Measurements from ENCODE around the gene ASTN2.

ASTN2 gene

GRCh38 chr9:117076571-117077290, 338.1 kb downstream of the ASTN2 start:
- Histone ChIP-seq H2BK5ac (ENCODE audit: low read length) (no peak overlapping the region), H3K4me3 (ENCODE audit: low read length in 2 of 2) (no peak overlapping the region), H2AK5ac (ENCODE audit: low read depth, low read length) (no peak overlapping the region), H2BK15ac (ENCODE audit: low read length) (no peak overlapping the region), H2BK12ac (ENCODE audit: low read length) (no peak overlapping the region), H3K9me3 (replicated peaks in 1 of 2; ENCODE audit: control insufficient read depth in 2 of 2, insufficient read depth in 1 of 2, low read depth in 1 of 2, low read length in 2 of 2) (no peaks in the 10 kb centered on the region), H3K9ac (ENCODE audit: low read depth, low read length, poor library complexity) (no peak overlapping the region), H3K18ac (ENCODE audit: low read length) (no peak overlapping the region), H3K79me1 (ENCODE audit: low read depth, low read length) (no peaks in the 10 kb centered on the region), H3K4ac (ENCODE audit: low read length) (no peak overlapping the region), H3K27me3 (ENCODE audit: control insufficient read depth in 3 of 3, insufficient read depth in 3 of 3, low read depth in 1 of 3, low read length in 3 of 3) (no peaks in the 10 kb centered on the region), H4K8ac (ENCODE audit: low read depth, low read length) (no peak overlapping the region), H2AFZ (ENCODE audit: low read length) (no peak overlapping the region), H3K14ac (ENCODE audit: low read length) (no peak overlapping the region), H3K23ac (ENCODE audit: low read depth, low read length, poor library complexity) (no peak overlapping the region), H3K4me2 (ENCODE audit: insufficient read depth, low read length, poor library complexity, severe bottlenecking) (no peak overlapping the region), H3K4me1 (ENCODE audit: control insufficient read depth in 2 of 2, insufficient read depth in 1 of 2, low read depth in 1 of 2, low read length in 2 of 2) (peaks cover 0 to 3% of the 10 kb centered on the region in 2 donors), H3K36me3 (replicated peaks in 1 of 2; ENCODE audit: control insufficient read depth in 2 of 2, insufficient read depth in 2 of 2, low read length in 2 of 2) (no peaks in the 10 kb centered on the region), H4K91ac (ENCODE audit: low read depth, low read length, poor library complexity) (no peak overlapping the region), H2BK120ac (ENCODE audit: low read depth, low read length) (no peak overlapping the region), H3K27ac (replicated peaks; ENCODE audit: low read length) (no peak overlapping the region)
- no peak for DNase-seq (ENCODE audit: low spot score)
- no CpG with 5 or more reads among the region's 8 CpGs for WGBS, 2 donors (ENCODE audit: extremely low coverage in 2 of 2, insufficient read length in 2 of 2, insufficient replicate concordance in 1 of 2)

DNA sequence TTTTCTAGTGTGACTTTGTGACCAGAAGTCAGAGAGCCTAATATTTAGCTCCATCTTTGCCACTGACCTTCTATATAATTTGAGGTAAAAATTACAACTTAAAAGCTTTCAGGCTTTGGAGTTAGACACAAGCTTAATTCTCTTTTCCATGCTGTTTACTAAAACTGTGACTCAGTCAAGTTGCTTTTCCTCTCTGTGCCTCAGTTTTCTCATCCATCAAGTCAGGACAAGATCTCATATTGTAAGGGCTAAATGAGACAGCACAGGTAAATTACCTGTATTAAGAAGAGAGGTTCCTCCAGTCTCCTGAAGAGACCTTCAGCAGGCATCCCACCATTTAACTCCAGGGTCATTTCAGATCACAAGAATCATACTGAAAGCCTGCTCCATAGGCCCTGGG, 339.2 kb downstream of the ASTN2 start:
- Histone ChIP-seq H3K14ac (ENCODE audit: low read length) (no peak overlapping the region), H2BK5ac (ENCODE audit: low read length) (no peak overlapping the region), H3K9ac (ENCODE audit: low read depth, low read length, poor library complexity) (no peak overlapping the region), H3K4me3 (ENCODE audit: low read length in 2 of 2) (no peak overlapping the region), H2AFZ (ENCODE audit: low read length) (no peak overlapping the region), H3K27ac (replicated peaks; ENCODE audit: low read length) (no peak overlapping the region), H3K36me3 (replicated peaks in 1 of 2; ENCODE audit: control insufficient read depth in 2 of 2, insufficient read depth in 2 of 2, low read length in 2 of 2) (no peaks in the 10 kb centered on the region), H3K79me1 (ENCODE audit: low read depth, low read length) (no peaks in the 10 kb centered on the region), H2AK5ac (ENCODE audit: low read depth, low read length) (no peak overlapping the region), H4K91ac (ENCODE audit: low read depth, low read length, poor library complexity) (no peak overlapping the region), H3K4me2 (ENCODE audit: insufficient read depth, low read length, poor library complexity, severe bottlenecking) (no peak overlapping the region), H2BK15ac (ENCODE audit: low read length) (no peak overlapping the region), H3K18ac (ENCODE audit: low read length) (no peak overlapping the region), H2BK12ac (ENCODE audit: low read length) (no peak overlapping the region), H3K27me3 (ENCODE audit: control insufficient read depth in 3 of 3, insufficient read depth in 3 of 3, low read depth in 1 of 3, low read length in 3 of 3) (no peaks in the 10 kb centered on the region), H4K8ac (ENCODE audit: low read depth, low read length) (no peak overlapping the region), H3K4ac (ENCODE audit: low read length) (no peak overlapping the region), H3K23ac (ENCODE audit: low read depth, low read length, poor library complexity) (no peak overlapping the region), H2BK120ac (ENCODE audit: low read depth, low read length) (no peak overlapping the region), H3K4me1 (ENCODE audit: control insufficient read depth in 2 of 2, insufficient read depth in 1 of 2, low read depth in 1 of 2, low read length in 2 of 2) (peaks cover 0 to 3% of the 10 kb centered on the region in 2 donors), H3K9me3 (replicated peaks in 1 of 2; ENCODE audit: control insufficient read depth in 2 of 2, insufficient read depth in 1 of 2, low read depth in 1 of 2, low read length in 2 of 2) (no peaks in the 10 kb centered on the region)
- DNase-seq (ENCODE audit: low spot score), result no peak

- no peak overlapping the region for H2AFZ ChIP-seq (ENCODE audit: low read length)
- H3K4me1 ChIP-seq (ENCODE audit: control insufficient read depth in 2 of 2, insufficient read depth in 1 of 2, low read depth in 1 of 2, low read length in 2 of 2), result peaks cover 0 to 3% of the 10 kb centered on the region in 2 donors
- no peaks in the 10 kb centered on the region for H3K9me3 ChIP-seq (replicated peaks in 1 of 2; ENCODE audit: control insufficient read depth in 2 of 2, insufficient read depth in 1 of 2, low read depth in 1 of 2, low read length in 2 of 2)
- no peaks in the 10 kb centered on the region for H3K79me1 ChIP-seq (ENCODE audit: low read depth, low read length)
- no peak overlapping the region for H4K91ac ChIP-seq (ENCODE audit: low read depth, low read length, poor library complexity)
- H2BK12ac ChIP-seq (ENCODE audit: low read length), result no peak overlapping the region
- no peak overlapping the region for H3K4ac ChIP-seq (ENCODE audit: low read length)
- H3K18ac ChIP-seq (ENCODE audit: low read length), result no peak overlapping the region
- no peak overlapping the region for H2BK120ac ChIP-seq (ENCODE audit: low read depth, low read length)
- H3K36me3 ChIP-seq (replicated peaks in 1 of 2; ENCODE audit: control insufficient read depth in 2 of 2, insufficient read depth in 2 of 2, low read length in 2 of 2), result no peaks in the 10 kb centered on the region
- no peak overlapping the region for H3K4me3 ChIP-seq (ENCODE audit: low read length in 2 of 2)
- no peak overlapping the region for H2BK5ac ChIP-seq (ENCODE audit: low read length)
- no peak overlapping the region for H3K9ac ChIP-seq (ENCODE audit: low read depth, low read length, poor library complexity)
- WGBS, 2 donors (ENCODE audit: extremely low coverage in 2 of 2, insufficient read length in 2 of 2, insufficient replicate concordance in 1 of 2), result no CpG with 5 or more reads among the region's 7 CpGs
- H2BK15ac ChIP-seq (ENCODE audit: low read length), result no peak overlapping the region
- H4K8ac ChIP-seq (ENCODE audit: low read depth, low read length), result no peak overlapping the region
- H3K23ac ChIP-seq (ENCODE audit: low read depth, low read length, poor library complexity), result no peak overlapping the region
- H3K27me3 ChIP-seq (ENCODE audit: control insufficient read depth in 3 of 3, insufficient read depth in 3 of 3, low read depth in 1 of 3, low read length in 3 of 3), result no peaks in the 10 kb centered on the region
- DNase-seq (ENCODE audit: low spot score), result no peak
- no peak overlapping the region for H3K14ac ChIP-seq (ENCODE audit: low read length)
- no peak overlapping the region for H2AK5ac ChIP-seq (ENCODE audit: low read depth, low read length)
- no peak overlapping the region for H3K4me2 ChIP-seq (ENCODE audit: insufficient read depth, low read length, poor library complexity, severe bottlenecking)
- no peak overlapping the region for H3K27ac ChIP-seq (replicated peaks; ENCODE audit: low read length)
Observed at GRCh38 chr9:117074784-117075520, 339.9 kb downstream of the ASTN2 start.

GRCh38 chr9:117074342-117074662, 340.6 kb downstream of the ASTN2 start:
- Histone ChIP-seq H2AFZ (ENCODE audit: low read length) (no peak overlapping the region), H3K9ac (ENCODE audit: low read depth, low read length, poor library complexity) (no peak overlapping the region)

More at GRCh38 chr9:117074342-117074662, 340.6 kb downstream of the ASTN2 start:
- H2BK12ac ChIP-seq (ENCODE audit: low read length), result no peak overlapping the region
- H3K79me1 ChIP-seq (ENCODE audit: low read depth, low read length), result no peaks in the 10 kb centered on the region
- no peaks in the 10 kb centered on the region for H3K36me3 ChIP-seq (replicated peaks in 1 of 2; ENCODE audit: control insufficient read depth in 2 of 2, insufficient read depth in 2 of 2, low read length in 2 of 2)
- no peak overlapping the region for H4K91ac ChIP-seq (ENCODE audit: low read depth, low read length, poor library complexity)
- H2BK120ac ChIP-seq (ENCODE audit: low read depth, low read length), result no peak overlapping the region
- WGBS, 2 donors (ENCODE audit: extremely low coverage in 2 of 2, insufficient read length in 2 of 2, insufficient replicate concordance in 1 of 2), result no CpG with 5 or more reads among the region's 3 CpGs
- H3K9me3 ChIP-seq (replicated peaks in 1 of 2; ENCODE audit: control insufficient read depth in 2 of 2, insufficient read depth in 1 of 2, low read depth in 1 of 2, low read length in 2 of 2), result no peaks in the 10 kb centered on the region
- no peak overlapping the region for H3K4me2 ChIP-seq (ENCODE audit: insufficient read depth, low read length, poor library complexity, severe bottlenecking)
- H2AK5ac ChIP-seq (ENCODE audit: low read depth, low read length), result no peak overlapping the region
- no peak overlapping the region for H3K14ac ChIP-seq (ENCODE audit: low read length)
- H3K23ac ChIP-seq (ENCODE audit: low read depth, low read length, poor library complexity), result no peak overlapping the region
- H3K4me3 ChIP-seq (ENCODE audit: low read length in 2 of 2), result no peak overlapping the region
- no peak overlapping the region for H3K18ac ChIP-seq (ENCODE audit: low read length)
- DNase-seq (ENCODE audit: low spot score), result no peak
- H3K4me1 ChIP-seq (ENCODE audit: control insufficient read depth in 2 of 2, insufficient read depth in 1 of 2, low read depth in 1 of 2, low read length in 2 of 2), result peaks cover 0 to 3% of the 10 kb centered on the region in 2 donors
- no peak overlapping the region for H3K27ac ChIP-seq (replicated peaks; ENCODE audit: low read length)
- no peak overlapping the region for H4K8ac ChIP-seq (ENCODE audit: low read depth, low read length)
- H2BK15ac ChIP-seq (ENCODE audit: low read length), result no peak overlapping the region
- no peak overlapping the region for H3K4ac ChIP-seq (ENCODE audit: low read length)
- no peaks in the 10 kb centered on the region for H3K27me3 ChIP-seq (ENCODE audit: control insufficient read depth in 3 of 3, insufficient read depth in 3 of 3, low read depth in 1 of 3, low read length in 3 of 3)
- H2BK5ac ChIP-seq (ENCODE audit: low read length), result no peak overlapping the region
